ENCODE data around the gene EHF. TPM values are rescaled to one million over a fixed set of nuclear protein-coding genes. Genes with fewer than 3 reads are reported as not detected.

Gene EHF
- total and polyA plus RNA-seq, 7 donors: 0.04 to 0.20 (median 0.13) TPM; not detected in 1

GRCh38 chr11:34621876-34622275 is 983 bp downstream of the EHF start:
- 87 to 94% (median 92%) methylated on average over 2 of the region's 2 CpGs for WGBS, 3 donors
- H3K4me3 ChIP-seq: no peak overlapping the region

GRCh38 chr11:34623463-34623862 is 2.6 kb downstream of the EHF start:
- ATAC-seq: no peak
- 88 to 90% (median 89%) methylated on average over 9 of the region's 9 CpGs for WGBS, 3 donors

More at GRCh38 chr11:34621876-34622275, 983 bp downstream of the EHF start:
- Histone ChIP-seq H3K9me3 (no peaks in the 10 kb centered on the region), H3K4me1 (no peaks in the 10 kb centered on the region), H3K27ac (no peak overlapping the region), H3K36me3 (ENCODE audit: insufficient read depth in 1 of 2, low read depth in 1 of 2) (no peaks in the 10 kb centered on the region), H3K27me3 (ENCODE audit: insufficient read depth in 3 of 3, low read length in 2 of 3) (no peaks in the 10 kb centered on the region)
- no peak for ATAC-seq
- intact Hi-C loops (cut with DNase I): no loop called here
- DNase-seq: no peak
- no peak for TF ChIP-seq CTCF (IDR thresholded peaks at IDR 0.05)

GRCh38 chr11:34624069-34624468 is 3.2 kb downstream of the EHF start:
- TF ChIP-seq CTCF (IDR thresholded peaks at IDR 0.05): no peak
- ATAC-seq (no peak), DNase-seq (no peak)
- H3K27me3 ChIP-seq (ENCODE audit: insufficient read depth in 3 of 3, low read length in 2 of 3): no peaks in the 10 kb centered on the region
- intact Hi-C loops (cut with DNase I): no loop called here
- 93 to 99% (median 93%) methylated on average over 10 of the region's 10 CpGs for WGBS, 3 donors
- H3K9me3 ChIP-seq: no peaks in the 10 kb centered on the region
- H3K36me3 ChIP-seq (ENCODE audit: insufficient read depth in 1 of 2, low read depth in 1 of 2): no peaks in the 10 kb centered on the region
- no peak overlapping the region for H3K4me3 ChIP-seq
- no peaks in the 10 kb centered on the region for H3K4me1 ChIP-seq
- no peak overlapping the region for H3K27ac ChIP-seq

More at GRCh38 chr11:34623463-34623862, 2.6 kb downstream of the EHF start:
- H3K36me3 ChIP-seq (ENCODE audit: insufficient read depth in 1 of 2, low read depth in 1 of 2): no peaks in the 10 kb centered on the region
- intact Hi-C loops (cut with DNase I): no loop called here
- H3K9me3 ChIP-seq: no peaks in the 10 kb centered on the region
- no peak overlapping the region for H3K27ac ChIP-seq
- no peak overlapping the region for H3K4me3 ChIP-seq
- no peaks in the 10 kb centered on the region for H3K27me3 ChIP-seq (ENCODE audit: insufficient read depth in 3 of 3, low read length in 2 of 3)
- H3K4me1 ChIP-seq: no peaks in the 10 kb centered on the region
- no peak for TF ChIP-seq CTCF (IDR thresholded peaks at IDR 0.05)
- DNase-seq: no peak

GRCh38 chr11:34625576-34625975 is 4.7 kb downstream of the EHF start:
- ATAC-seq (no peak), DNase-seq (no peak)
- Histone ChIP-seq H3K36me3 (ENCODE audit: insufficient read depth in 1 of 2, low read depth in 1 of 2) (no peaks in the 10 kb centered on the region), H3K4me1 (no peaks in the 10 kb centered on the region), H3K27ac (no peak overlapping the region), H3K27me3 (ENCODE audit: insufficient read depth in 3 of 3, low read length in 2 of 3) (no peaks in the 10 kb centered on the region), H3K4me3 (no peak overlapping the region), H3K9me3 (no peaks in the 10 kb centered on the region)
- 91 to 94% (median 93%) methylated on average over 4 of the region's 4 CpGs for WGBS, 3 donors
- TF ChIP-seq CTCF (IDR thresholded peaks at IDR 0.05): no peak
- intact Hi-C loops (cut with DNase I): no loop called here

- no peak for TF ChIP-seq CTCF (IDR thresholded peaks at IDR 0.05)
- DNase-seq: no peak
- no peaks in the 10 kb centered on the region for H3K4me1 ChIP-seq
- no peak overlapping the region for H3K27ac ChIP-seq
- intact Hi-C loops (cut with DNase I): no loop called here
- H3K27me3 ChIP-seq (ENCODE audit: insufficient read depth in 3 of 3, low read length in 2 of 3): no peaks in the 10 kb centered on the region
- H3K36me3 ChIP-seq (ENCODE audit: insufficient read depth in 1 of 2, low read depth in 1 of 2): no peaks in the 10 kb centered on the region
- no peaks in the 10 kb centered on the region for H3K9me3 ChIP-seq
- H3K4me3 ChIP-seq: no peak overlapping the region
- ATAC-seq: no peak
Observed at GRCh38 chr11:34626393-34626792, 5.5 kb downstream of the EHF start.
